ENCODE measurements around the gene RAB5B.
"Not testable (repeated sequence)": the region's sequence is repeated elsewhere in the genome, so short reads cannot be mapped to it uniquely, and the experiment has no call there.

The RAB5B gene

GRCh38 chr12:56018356-56018755, 44.5 kb downstream of the RAB5B start:
- no peak for DNase-seq (ENCODE audit: low read depth)

- peak; percentile 39 for DNase-seq (ENCODE audit: low read depth)
Measured at GRCh38 chr12:56020423-56021184, 46.7 kb downstream of the RAB5B start, which contains the start of gene IKZF4. Gene IKZF4, plus strand, starts transcription at chr12:56021043. Its CDS starts 451 bp downstream, at chr12:56021494.

GRCh38 chr12:56021889-56022497, 48.1 kb downstream of the RAB5B start:
- DNase-seq (ENCODE audit: low read depth): no peak

GRCh38 chr12:56028511-56029165, 54.8 kb downstream of the RAB5B start:
- no peak for DNase-seq (ENCODE audit: low read depth)

- DNase-seq (ENCODE audit: low read depth): peak; percentile 16
Measured at GRCh38 chr12:56029166-56029519, 55.3 kb downstream of the RAB5B start.

GRCh38 chr12:56029666-56030293, 55.9 kb downstream of the RAB5B start:
- peak; percentile 43 for DNase-seq (ENCODE audit: low read depth)

GRCh38 chr12:56031987-56032386, 58.1 kb downstream of the RAB5B start:
- DNase-seq (ENCODE audit: low read depth): no peak

- no peak for DNase-seq (ENCODE audit: low read depth)
Measured at GRCh38 chr12:56034586-56035332, 60.9 kb downstream of the RAB5B start.

GRCh38 chr12:56037161-56037560, 63.3 kb downstream of the RAB5B start:
- peak; percentile 30 for DNase-seq (ENCODE audit: low read depth)

GRCh38 chr12:56038022-56038655, 64.3 kb downstream of the RAB5B start:
- DNase-seq (ENCODE audit: low read depth): no peak

- DNase-seq (ENCODE audit: low read depth): no peak
Measured at GRCh38 chr12:56040151-56040550, 66.3 kb downstream of the RAB5B start.

- no peak for DNase-seq (ENCODE audit: low read depth)
Measured at GRCh38 chr12:56040963-56041551, 67.2 kb downstream of the RAB5B start.

- peak; percentile 100 for DNase-seq (ENCODE audit: low read depth)
Measured at GRCh38 chr12:56041552-56042429, 67.9 kb downstream of the RAB5B start, which contains the start of gene RPS26. Gene RPS26, plus strand, starts transcription at chr12:56041918. Its CDS starts 249 bp downstream, at chr12:56042167.

GRCh38 chr12:56042430-56042813, 68.5 kb downstream of the RAB5B start:
- DNase-seq (ENCODE audit: low read depth): not testable (repeated sequence)

GRCh38 chr12:56042843-56043242, 69.0 kb downstream of the RAB5B start:
- DNase-seq (ENCODE audit: low read depth): no peak

All from fibroblast of gingiva (primary cell).